Stimulated activated CD8-positive, alpha-beta memory T cell treated with anti-CD3 and anti-CD28 coated beads, Interleukin-15, amount 100 ng/mL, for 48 hours (primary cell): Measurements from ENCODE around the gene PWWP2B.

ENCODE experiments used
- DNase-seq, 2 donors: peaks; one replicate each; pipeline ENCODE4 v3.0.0-alpha.2; 2020; ENCODE audit warnings: low read depth in 2 of 2

Gene PWWP2B

GRCh38 chr10:132459301-132460003 is 62.5 kb downstream of the PWWP2B start:
- DNase-seq, result no peak

GRCh38 chr10:132460071-132460470 is 63.1 kb downstream of the PWWP2B start:
- no peak for DNase-seq

- no peak for DNase-seq
These were observed 63.7 kb downstream of the PWWP2B start for GRCh38 chr10:132460691-132461090.

- no peak for DNase-seq
These were observed 64.2 kb downstream of the PWWP2B start for GRCh38 chr10:132461103-132461682.

- DNase-seq, result no peak
These were observed 64.8 kb downstream of the PWWP2B start for GRCh38 chr10:132461683-132462231.

GRCh38 chr10:132462463-132463332 is 65.7 kb downstream of the PWWP2B start:
- DNase-seq, result no peak

- DNase-seq, result no peak
These were observed 66.6 kb downstream of the PWWP2B start for GRCh38 chr10:132463333-132464255.

GRCh38 chr10:132464256-132465192 is 67.5 kb downstream of the PWWP2B start:
- DNase-seq, result no peak

GRCh38 chr10:132465193-132465888 is 68.3 kb downstream of the PWWP2B start:
- DNase-seq, result no peak

- no peak for DNase-seq
These were observed 69.0 kb downstream of the PWWP2B start for GRCh38 chr10:132465889-132466519.

- no peak for DNase-seq
These were observed 69.8 kb downstream of the PWWP2B start for GRCh38 chr10:132466520-132467463.
